Activated naive CD8-positive, alpha-beta T cell (primary cell): ENCODE data around the gene ARHGEF40.

Experiments used
- H3K27ac Mint-ChIP-seq: one replicate; pipeline ENCODE4 v1.8.0; 2021; ENCODE audit warnings: mixed read lengths
- H3K27me3 Mint-ChIP-seq: one replicate; pipeline ENCODE4 v1.8.0; 2021; ENCODE audit warnings: mixed read lengths
- H3K36me3 Mint-ChIP-seq: one replicate; pipeline ENCODE4 v1.8.0; 2021; ENCODE audit warnings: mixed read lengths
- H3K4me1 Mint-ChIP-seq: one replicate; pipeline ENCODE4 v1.8.0; 2021; ENCODE audit warnings: low read depth, mixed read lengths
- H3K4me3 Mint-ChIP-seq: one replicate; pipeline ENCODE4 v1.8.0; 2021; ENCODE audit warnings: mild to moderate bottlenecking, mixed read lengths
- H3K9me3 Mint-ChIP-seq: one replicate; pipeline ENCODE4 v1.8.0; 2021; ENCODE audit warnings: low read depth, mixed read lengths

ARHGEF40 gene

GRCh38 chr14:21093018-21093417 lies 22.9 kb downstream of the ARHGEF40 start:
- Mint-ChIP-seq H3K4me1 (peaks cover 20% of the 10 kb centered on the region), H3K27ac (no peak overlapping the region)

GRCh38 chr14:21093769-21094681 lies 23.9 kb downstream of the ARHGEF40 start:
- Mint-ChIP-seq H3K36me3 (peaks cover 2% of the 10 kb centered on the region), H3K4me3 (no peak overlapping the region), H3K4me1 (peaks cover 20% of the 10 kb centered on the region), H3K27ac (no peak overlapping the region), H3K27me3 (no peaks in the 10 kb centered on the region), H3K9me3 (no peaks in the 10 kb centered on the region)

More at GRCh38 chr14:21093018-21093417, 22.9 kb downstream of the ARHGEF40 start:
- Mint-ChIP-seq H3K27me3 (no peaks in the 10 kb centered on the region), H3K4me3 (no peak overlapping the region), H3K36me3 (peaks cover 2% of the 10 kb centered on the region), H3K9me3 (no peaks in the 10 kb centered on the region)

DNA sequence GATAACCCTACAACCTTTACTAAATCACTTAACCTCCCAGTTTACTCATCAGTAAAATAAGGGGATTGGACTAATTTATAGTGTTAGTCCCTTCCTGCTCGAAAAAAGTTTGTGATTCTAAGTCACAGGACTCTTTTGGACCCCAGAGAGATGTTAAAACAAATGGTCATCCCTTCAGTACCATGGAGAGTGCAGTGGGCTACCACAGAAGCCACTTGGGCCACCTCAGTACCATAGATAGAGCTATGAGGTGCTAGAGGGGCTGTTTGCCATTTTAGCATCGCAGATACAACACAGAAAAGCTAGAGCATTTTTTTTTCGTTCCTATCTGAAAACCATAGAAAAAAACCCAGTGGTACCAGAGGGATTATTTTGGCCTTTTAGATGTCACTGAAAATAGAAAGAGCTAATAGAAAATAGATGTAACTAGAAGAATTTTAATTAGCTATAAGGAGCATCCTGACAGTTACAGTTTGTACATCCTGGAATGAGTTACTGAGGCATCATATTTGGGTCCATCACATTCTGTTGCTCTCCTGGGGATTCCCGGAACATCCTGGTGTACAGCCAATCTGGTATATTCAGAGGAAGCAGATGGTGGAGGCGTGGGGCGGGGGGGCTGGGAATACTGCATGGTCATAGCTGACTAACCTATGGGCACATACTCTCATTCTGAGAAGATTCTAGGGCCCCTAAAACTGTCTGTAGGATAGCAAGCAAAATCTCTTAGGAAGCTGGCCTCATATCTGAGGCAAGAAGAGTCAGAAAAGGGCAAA lies 25.5 kb downstream of the ARHGEF40 start:
- Mint-ChIP-seq H3K4me1 (peaks cover 25% of the 10 kb centered on the region), H3K4me3 (no peak overlapping the region), H3K36me3 (peaks cover 2% of the 10 kb centered on the region), H3K27me3 (no peaks in the 10 kb centered on the region), H3K9me3 (no peaks in the 10 kb centered on the region), H3K27ac (no peak overlapping the region)

DNA sequence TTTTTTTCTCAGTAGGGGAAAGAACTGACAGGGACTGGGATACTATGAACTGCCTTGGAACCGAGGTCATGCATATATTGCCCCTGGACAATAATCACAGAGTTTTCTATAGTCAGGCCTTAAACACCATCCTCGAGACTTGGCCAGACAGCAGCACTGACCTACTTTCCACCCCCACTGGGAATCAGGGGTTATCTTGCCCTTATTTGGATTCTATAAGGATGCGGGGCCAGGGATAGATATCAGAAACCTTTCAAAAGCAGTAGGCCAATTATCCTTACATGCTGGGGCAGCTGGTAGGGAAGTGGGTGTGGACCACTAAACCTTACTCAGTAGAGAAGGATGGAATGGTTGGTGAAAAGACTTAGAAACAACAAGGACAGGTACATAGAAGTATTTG lies 26.3 kb downstream of the ARHGEF40 start:
- H3K4me1 Mint-ChIP-seq = peaks cover 25% of the 10 kb centered on the region
- H3K27ac Mint-ChIP-seq = no peak overlapping the region
- H3K9me3 Mint-ChIP-seq = no peaks in the 10 kb centered on the region
- H3K27me3 Mint-ChIP-seq = no peaks in the 10 kb centered on the region
- H3K4me3 Mint-ChIP-seq = peak overlapping the region; percentile 33
- H3K36me3 Mint-ChIP-seq = peaks cover 2% of the 10 kb centered on the region

DNA sequence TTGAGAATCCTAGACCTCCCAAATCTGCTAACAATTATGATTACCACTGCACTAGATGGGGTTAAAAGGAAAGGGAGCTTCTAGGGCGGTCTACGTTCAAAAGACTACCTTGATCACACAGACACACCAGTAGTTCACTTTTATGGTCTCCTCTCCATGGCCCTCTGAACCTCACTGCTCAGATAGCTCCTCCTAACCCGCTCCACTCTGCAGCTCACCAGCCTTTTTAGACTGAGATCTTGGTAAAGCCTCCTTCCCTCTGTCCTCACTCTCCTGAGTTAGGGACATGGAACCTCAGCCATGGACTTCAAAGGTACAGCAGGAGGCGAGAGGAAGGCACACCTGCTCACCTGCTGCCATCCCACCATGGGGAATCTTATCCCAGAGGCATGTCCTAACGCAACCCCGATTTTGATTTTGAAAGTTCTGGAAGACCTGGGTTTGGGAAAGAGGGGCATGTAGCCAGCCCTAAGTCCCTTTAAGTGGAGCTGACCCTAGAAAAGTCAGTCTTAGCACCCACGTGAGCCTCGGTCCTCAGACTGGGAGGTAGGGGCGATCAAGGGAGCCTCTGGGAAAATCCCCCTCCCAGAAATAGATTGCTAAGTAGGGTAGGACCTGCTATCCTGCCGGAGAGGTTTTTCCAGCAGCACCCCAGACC lies 27.0 kb downstream of the ARHGEF40 start:
- Mint-ChIP-seq H3K9me3 (no peaks in the 10 kb centered on the region), H3K4me1 (peaks cover 25% of the 10 kb centered on the region), H3K27ac (peak overlapping the region; percentile 58), H3K4me3 (peak overlapping the region; percentile 83), H3K36me3 (no peaks in the 10 kb centered on the region), H3K27me3 (no peaks in the 10 kb centered on the region)

GRCh38 chr14:21097636-21098075 lies 27.6 kb downstream of the ARHGEF40 start:
- no peaks in the 10 kb centered on the region for H3K9me3 Mint-ChIP-seq
- H3K4me1 Mint-ChIP-seq = peaks cover 23% of the 10 kb centered on the region
- H3K27me3 Mint-ChIP-seq = no peaks in the 10 kb centered on the region
- H3K36me3 Mint-ChIP-seq = no peaks in the 10 kb centered on the region
- H3K4me3 Mint-ChIP-seq = peak overlapping the region; percentile 83
- peak overlapping the region; percentile 58 for H3K27ac Mint-ChIP-seq

DNA sequence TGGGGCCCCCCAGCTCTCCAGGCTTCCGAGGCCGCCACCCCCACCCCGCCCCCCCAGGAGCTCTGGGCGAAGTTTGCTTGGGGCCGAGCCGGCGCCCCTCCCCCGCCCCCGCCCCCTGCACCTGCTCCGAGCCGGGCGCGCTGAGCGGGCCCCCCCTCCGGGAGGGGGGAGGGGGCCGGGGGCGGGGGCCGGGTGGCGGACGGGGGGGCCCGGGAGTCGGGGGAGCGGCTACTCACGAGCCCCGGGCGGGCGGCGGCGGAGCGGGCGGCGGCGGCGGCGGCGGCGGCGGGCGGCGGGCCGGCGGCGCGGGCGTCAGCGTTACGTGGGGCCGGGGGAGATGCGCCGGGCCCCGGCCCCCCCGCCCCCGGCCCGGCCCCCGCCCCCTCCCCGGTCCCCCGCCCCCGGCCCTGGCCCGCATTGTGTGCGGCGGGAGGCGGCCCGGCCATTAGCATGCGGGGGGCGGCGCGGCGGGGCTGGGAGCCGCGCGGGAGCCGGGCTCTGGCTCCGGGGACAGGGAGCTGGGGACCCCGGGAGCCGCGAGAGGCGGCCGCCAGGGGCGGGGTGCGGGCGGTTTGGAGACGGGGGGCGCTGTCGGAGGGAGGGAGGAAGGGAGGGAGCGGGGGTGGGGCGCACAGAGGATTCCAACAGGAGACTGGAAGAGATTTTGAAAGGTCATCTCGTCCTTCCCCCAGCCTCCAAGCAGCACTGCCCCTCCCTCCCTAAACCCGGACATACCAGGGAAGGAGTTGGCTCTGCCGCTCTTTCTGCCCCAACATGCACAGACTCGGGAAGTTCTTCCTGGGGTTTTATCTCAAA lies 28.2 kb downstream of the ARHGEF40 start, which contains the start of gene ZNF219:
Gene ZNF219, minus strand, starts transcription at position 580 of the 816 bp plus-strand sequence. CDS start 5,064 bp downstream, outside the sequence.
- Mint-ChIP-seq H3K4me1 (peaks cover 22% of the 10 kb centered on the region), H3K27me3 (no peaks in the 10 kb centered on the region), H3K36me3 (no peaks in the 10 kb centered on the region), H3K9me3 (no peaks in the 10 kb centered on the region), H3K4me3 (peak within 1 kb of the TSS; percentile 91), H3K27ac (peak within 1 kb of the TSS; percentile 75)

- Mint-ChIP-seq H3K9me3 (no peaks in the 10 kb centered on the region), H3K27ac (peak overlapping the region; percentile 75), H3K27me3 (no peaks in the 10 kb centered on the region), H3K36me3 (no peaks in the 10 kb centered on the region), H3K4me3 (peak overlapping the region; percentile 91), H3K4me1 (peaks cover 23% of the 10 kb centered on the region)
Observed at GRCh38 chr14:21098892-21099595, 28.9 kb downstream of the ARHGEF40 start.

GRCh38 chr14:21099596-21099985 lies 29.5 kb downstream of the ARHGEF40 start:
- no peaks in the 10 kb centered on the region for H3K27me3 Mint-ChIP-seq
- no peaks in the 10 kb centered on the region for H3K9me3 Mint-ChIP-seq
- H3K4me3 Mint-ChIP-seq = peak overlapping the region; percentile 91
- H3K4me1 Mint-ChIP-seq = peaks cover 25% of the 10 kb centered on the region
- no peaks in the 10 kb centered on the region for H3K36me3 Mint-ChIP-seq
- no peak overlapping the region for H3K27ac Mint-ChIP-seq

- Mint-ChIP-seq H3K27ac (no peak within 1 kb of the TSS), H3K4me3 (peak within 1 kb of the TSS; percentile 91), H3K4me1 (peaks cover 27% of the 10 kb centered on the region)
Observed at GRCh38 chr14:21100931-21101330, 30.8 kb downstream of the ARHGEF40 start, which contains the start of gene TMEM253. Gene TMEM253 (plus strand): TSS chr14:21101066. CDS start chr14:21101344, 278 bp downstream.

DNA sequence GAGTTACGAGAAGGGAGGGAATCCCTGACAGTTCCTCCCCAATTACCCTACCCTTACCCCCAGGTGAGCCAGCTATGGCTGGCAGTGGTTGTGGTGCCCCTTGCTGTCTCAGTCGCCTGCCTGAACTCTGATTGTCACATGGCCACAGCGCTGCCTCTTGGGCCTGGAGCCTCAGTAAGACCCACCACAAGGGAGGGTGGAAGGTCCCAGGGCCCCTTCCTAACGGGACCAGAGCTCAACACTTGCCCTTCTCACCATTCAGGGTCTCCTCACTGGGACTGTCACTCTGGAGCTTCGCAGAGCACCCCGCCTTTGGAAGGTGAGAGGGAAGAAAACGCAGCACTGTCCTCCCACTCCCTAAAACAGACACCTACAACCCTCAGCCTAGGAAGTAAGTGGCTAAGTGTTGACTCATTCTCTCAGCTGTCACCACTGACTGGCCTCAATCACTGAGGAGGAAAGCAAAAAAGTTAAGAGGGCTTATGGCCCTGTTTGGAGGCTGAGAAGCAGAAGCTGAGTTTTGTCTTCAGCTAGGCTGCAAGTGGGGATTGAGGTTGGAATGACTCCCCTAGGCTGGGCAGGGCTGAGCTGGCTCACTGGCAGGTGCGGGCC lies 31.8 kb downstream of the ARHGEF40 start:
- Mint-ChIP-seq H3K27me3 (no peaks in the 10 kb centered on the region), H3K4me1 (peaks cover 29% of the 10 kb centered on the region), H3K27ac (peak overlapping the region; percentile 5), H3K4me3 (peak overlapping the region; percentile 55), H3K36me3 (no peaks in the 10 kb centered on the region), H3K9me3 (no peaks in the 10 kb centered on the region)

More at GRCh38 chr14:21100931-21101330, 30.8 kb downstream of the ARHGEF40 start, which contains the start of gene TMEM253:
- Mint-ChIP-seq H3K27me3 (no peaks in the 10 kb centered on the region), H3K9me3 (no peaks in the 10 kb centered on the region), H3K36me3 (no peaks in the 10 kb centered on the region)

GRCh38 chr14:21102521-21103410 lies 32.7 kb downstream of the ARHGEF40 start:
- Mint-ChIP-seq H3K27me3 (no peaks in the 10 kb centered on the region), H3K4me3 (peak overlapping the region; percentile 88), H3K36me3 (no peaks in the 10 kb centered on the region), H3K4me1 (peaks cover 23% of the 10 kb centered on the region), H3K9me3 (no peaks in the 10 kb centered on the region), H3K27ac (peak overlapping the region; percentile 94)
